Activated naive CD4-positive, alpha-beta T cell treated with anti-CD3 and anti-CD28 coated beads, Interleukin-2, amount 50 U/mL, for 16 hours (primary cell): ENCODE data around the gene ARHGEF16.

Experiments
- DNase-seq: peaks from one replicate; pipeline ENCODE4 v3.0.0-alpha.2; 2020

Gene ARHGEF16

DNA sequence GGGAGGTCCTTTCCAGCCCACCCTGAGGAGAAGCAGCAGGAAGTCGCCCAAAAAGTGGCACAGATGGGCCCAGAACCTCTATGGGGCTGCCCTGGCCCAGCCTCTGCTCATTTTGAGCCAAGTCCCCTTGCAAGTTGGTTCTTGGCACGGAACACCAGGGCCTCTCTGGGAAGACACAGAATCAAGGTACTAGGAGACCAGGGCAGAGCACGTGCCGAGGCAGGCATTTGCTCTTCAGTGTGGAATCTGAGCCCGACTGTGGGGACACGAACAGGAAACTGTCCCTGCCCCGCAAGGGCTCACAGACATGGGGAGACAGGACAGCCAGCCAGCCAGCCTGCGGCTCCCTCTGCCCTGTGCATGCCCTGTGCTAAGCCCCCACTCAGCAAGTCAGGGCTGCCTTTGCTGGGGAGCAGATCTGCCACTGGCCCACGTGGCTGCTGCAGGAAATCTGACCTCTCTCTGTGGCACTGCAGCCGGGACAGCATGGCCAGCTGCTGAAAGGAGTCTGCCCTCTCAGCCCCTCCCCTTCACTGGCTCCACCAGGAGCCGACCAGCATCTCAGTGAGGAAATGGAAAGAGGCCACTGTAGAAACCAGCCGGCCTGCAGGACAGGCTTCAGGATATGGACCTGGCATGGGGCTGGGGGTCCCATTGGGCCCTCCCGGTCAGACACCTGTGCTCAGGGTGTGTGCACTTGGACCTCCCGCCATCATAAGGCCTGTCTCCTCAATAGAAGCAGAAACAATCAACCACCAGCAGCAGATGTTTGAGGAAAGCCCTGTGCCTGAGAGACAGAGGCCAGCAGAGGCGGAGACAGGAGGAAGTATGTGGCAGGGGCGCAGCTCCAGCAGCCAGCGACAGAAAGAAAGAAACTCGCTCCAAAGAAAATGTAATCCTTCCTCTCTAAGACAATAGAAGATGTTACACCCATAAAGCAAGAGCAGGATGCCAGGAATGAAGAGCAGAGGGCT is 3.7 kb downstream of the ARHGEF16 start:
- DNase-seq: no peak

DNA sequence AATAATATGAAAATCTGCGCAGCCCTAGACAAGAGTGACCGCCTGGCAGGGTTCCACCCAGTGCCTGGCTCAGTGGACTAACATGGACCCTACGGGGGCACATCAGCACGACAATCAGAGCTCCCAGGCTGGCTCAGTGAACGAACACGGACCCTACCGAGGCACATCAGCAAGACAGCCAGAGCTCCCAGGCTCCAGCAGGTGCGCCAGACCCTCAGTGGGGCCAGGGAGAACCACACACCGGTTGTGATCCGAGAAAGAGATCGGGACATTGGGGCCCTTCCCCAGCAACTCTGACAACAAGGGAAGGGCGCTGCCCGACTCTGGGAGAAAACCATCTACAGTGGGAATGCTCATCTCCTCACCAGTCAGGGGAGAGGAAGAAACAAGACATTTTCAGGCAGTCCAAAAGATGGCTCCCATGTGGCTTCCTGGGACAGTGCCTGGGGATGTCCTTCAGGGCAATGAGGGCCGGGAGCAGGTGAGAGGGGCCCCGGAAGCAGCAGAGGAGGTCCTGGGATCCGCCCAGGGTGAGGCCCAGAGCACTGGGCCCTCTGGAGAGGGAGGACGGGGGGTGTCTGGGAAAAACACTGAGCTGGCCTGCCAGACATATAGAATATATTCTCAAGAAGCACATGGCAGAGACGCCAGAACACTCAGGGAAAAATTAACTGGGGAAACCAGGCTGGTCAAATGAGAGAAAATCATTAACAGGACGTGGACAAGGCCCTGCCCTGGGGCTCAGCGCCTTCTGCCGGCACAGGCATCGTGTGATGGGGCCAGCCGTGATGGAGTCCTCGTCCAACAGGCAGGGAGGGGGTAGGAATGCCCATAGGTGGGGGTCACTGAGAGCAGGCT is 4.8 kb downstream of the ARHGEF16 start:
- DNase-seq: no peak

DNA sequence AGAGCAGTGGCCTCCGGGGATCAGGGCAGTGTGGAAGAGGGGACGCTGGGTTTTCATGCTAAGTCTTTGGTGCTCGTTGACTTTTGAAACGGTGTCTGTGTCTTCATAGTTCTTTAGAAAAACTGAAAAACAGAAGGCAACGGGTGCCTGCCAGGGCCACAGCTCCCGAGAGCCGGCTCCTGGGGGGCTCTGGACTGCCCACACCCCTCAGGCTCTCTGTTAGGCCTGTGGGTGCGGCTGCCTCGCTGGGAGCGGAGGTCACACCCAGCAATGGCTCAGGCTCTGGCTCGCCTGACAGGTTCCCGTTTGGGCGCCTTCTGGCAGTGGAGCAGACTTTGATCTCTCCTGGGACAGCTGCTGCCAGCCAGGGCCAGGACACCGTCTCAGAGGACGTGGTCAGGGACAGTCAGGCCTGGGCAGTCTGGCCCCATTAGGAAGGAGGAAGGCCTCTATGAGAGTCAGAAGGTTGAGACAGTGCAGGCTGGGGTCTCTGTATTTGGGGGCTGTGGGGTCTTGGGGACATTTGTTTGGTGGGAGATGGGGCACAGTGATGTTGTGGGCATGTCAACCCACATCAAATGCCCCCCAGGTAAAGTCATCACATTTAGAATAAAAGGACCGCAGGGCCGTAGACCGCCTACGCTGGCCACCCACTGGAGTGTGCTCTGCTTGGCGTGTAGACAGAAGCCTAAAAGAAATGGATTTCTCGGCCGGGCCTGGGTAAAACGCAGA is 5.6 kb downstream of the ARHGEF16 start:
- no peak for DNase-seq

DNA sequence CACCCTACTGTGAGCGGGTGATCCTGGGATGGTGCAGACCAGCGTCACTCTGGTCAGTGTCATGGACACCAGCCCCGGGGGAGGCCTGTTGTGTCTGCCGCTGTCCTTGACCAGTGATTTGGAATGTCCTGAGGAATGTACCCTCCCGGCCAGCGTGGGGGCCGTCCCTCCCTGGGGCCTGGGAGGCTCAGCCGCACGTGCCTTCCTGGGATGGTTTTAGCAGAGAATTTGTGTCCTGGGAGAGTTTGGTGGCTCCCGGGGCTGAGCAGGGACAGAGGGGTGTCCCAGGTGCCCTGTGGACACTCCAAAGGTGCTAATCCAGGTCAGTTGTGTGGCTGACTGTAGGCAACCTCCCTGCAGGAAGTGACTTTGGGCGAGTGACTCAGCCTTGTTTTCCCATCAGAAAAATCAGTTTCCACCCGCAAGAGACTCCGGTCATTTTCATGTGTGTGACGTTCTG is 6.2 kb downstream of the ARHGEF16 start:
- no peak for DNase-seq

DNA sequence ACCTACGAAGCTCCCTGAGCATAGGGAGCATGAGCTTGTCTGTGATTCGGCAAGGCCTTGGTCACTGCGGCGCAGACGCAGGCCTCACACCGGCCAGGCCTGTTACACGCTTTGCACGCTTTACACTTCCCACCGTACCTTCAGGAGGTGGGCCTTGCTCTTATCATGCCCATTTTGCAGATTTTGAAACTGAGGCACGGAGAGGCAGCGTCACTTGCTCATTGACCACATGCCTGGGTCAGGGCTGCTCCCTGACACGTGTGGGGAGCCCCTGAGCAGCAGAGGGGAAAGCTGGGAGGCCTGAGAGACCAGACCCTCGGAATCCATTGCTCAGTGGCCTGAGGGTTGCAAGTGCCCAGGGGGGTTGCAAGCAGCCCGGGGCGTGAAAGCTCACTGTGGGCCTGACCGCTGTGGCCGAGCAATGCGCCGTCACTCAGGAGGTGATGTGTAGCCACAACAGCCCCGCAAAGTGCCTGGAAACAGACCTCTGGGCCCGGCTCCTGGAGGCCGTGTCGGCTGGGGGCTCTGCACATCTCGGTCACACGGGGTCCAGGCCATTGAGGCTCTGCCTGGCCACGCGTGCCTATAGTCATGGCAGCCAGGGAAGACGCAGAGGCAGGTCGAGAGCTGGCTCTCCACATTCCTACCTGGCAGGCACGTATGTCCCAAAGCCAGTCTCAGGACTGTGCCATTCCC is 6.9 kb downstream of the ARHGEF16 start:
- no peak for DNase-seq

- DNase-seq: no peak
Observed at GRCh38 chr1:3461934-3462275, 7.4 kb downstream of the ARHGEF16 start.

DNA sequence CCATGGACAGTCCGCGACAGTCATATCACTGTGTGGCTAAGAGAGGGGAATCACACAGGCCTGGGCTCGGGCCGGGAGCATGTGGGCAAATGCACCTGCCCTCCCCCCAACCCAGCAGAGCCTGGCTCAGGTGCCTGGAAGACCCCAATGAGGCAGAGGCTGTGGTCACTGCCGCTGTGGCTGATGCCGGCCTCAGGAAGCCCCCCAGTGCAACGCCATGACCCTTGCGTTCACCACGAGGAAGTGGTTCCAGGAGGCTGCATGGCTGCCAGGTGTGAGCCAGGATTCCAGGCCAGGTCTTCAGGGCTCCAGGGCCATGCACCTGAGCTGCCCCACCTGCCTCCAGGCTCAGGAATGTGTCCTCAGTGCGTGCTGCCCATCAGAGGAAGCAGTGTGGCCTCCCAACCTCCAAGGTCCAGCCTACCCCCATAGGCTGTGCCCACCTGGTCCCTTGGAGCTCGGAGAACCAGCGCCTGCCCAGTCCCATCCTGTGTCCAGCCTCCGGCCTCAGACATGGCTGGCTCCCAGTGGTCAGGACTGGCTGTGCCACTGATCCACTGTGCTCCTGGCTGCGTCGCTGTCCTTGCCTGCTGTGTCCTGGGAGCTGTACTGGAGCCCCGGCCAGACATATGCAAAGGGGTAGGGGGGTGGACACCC is 8.0 kb downstream of the ARHGEF16 start:
- no peak for DNase-seq

- DNase-seq: no peak
Observed at GRCh38 chr1:3463013-3463385, 8.5 kb downstream of the ARHGEF16 start.

GRCh38 chr1:3463408-3463863 is 9.0 kb downstream of the ARHGEF16 start:
- no peak for DNase-seq

- DNase-seq: no peak
Observed at GRCh38 chr1:3463891-3464648, 9.6 kb downstream of the ARHGEF16 start.

DNA sequence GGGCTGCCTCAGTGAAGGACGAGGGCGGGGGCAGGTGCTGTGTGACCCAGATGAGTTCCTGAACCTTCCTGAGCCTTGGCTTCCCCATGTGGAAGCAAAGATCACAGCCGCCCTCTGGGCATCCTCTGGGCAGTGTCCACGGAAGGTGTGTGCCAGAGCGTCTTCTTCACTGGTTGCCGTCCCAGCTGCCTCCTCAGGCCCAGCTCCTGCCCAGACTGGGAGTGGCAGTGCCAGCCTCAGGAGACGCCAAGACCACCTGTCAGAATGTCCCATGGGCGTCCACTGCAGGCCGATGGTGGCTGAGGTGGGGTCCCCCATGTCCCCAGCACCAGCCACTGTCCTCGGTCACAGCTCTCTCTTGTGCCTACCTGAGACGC is 10.2 kb downstream of the ARHGEF16 start:
- DNase-seq: no peak

DNA sequence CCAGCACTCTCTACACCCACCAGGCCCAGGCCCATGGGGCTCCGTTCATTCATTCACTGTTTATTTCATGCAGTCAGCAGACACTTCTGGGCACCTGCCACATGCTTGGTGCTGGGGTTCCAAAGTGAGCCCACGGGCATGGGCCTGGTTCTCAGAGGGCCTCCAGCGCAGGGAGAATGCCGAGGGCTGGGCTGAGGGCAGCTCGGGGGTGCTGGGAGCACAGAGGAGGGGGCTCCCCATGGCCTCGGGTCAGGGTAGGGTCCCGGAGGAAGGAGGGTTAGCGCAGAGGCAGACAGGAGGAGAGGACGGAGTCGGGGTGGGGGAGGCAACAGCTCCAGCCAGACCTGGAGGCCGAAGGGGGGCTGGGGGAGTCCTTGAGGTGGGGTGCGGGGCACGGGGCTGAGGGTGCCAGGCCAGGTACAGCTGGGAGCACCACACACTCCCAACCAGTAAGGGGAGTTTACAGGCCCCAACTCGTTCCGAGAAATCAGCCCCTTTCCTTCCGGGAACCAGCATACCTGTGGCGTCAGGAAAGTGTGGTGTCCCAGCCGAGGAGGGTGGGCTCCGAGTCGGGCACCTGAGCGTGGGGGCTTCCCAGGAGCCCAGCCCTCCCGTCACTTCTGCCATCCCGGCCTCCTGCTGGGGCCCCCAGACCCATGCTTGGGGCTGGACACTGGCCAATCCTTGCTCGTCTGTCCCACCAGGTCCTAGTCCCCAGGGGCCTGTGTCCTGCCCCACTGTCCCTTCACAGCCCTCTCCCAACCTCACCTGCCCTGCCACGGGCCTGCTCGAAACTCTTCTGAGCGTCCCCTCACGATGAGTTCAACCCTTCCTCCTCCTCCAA is 10.8 kb downstream of the ARHGEF16 start:
- DNase-seq: no peak

- no peak for DNase-seq
Observed at GRCh38 chr1:3465935-3466321, 11.5 kb downstream of the ARHGEF16 start.

GRCh38 chr1:3466366-3467075 is 12.1 kb downstream of the ARHGEF16 start:
- DNase-seq: no peak

GRCh38 chr1:3467096-3468036 is 12.9 kb downstream of the ARHGEF16 start:
- DNase-seq: no peak

DNA sequence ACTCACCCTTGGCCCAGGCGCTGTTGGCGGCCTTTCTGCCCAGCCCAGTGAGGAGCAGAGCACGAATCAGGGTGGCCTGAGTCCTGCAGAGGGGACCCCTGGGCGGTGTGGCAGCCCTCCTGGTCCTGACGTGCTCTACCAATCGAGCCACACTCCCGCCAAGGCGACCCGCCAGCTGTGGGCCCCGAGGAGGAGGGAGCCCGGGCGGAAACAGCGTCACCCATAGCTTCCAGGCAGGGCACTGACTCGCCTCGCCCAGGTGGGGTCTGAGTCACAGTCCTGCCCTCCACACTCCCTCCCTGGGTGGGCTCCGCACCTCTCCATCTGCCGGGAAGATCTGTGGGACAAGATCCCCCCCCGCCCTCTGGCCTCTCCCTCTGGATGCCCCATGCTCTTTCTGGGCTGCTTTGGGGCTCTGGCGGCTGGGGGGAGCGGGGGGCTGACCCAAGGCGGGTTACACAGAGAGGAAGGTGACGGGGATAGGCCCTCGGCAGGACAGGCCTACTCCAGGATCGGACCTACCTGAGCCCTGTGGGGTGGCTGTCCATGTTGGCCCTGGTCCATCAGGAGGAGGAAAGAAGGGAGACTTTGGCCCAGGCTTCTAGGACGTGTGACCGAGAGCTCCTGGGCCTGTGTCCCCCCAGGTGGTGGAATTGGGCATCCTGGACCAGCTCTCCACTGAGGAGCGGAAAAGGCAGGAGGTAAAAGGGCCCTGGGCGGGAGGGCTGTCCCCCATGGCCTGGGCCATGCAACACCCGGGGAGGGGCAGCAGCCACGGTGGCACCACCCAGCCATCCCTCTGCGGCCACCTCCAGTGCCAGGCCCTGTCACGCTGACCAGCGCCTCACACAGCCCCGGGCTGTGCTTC is 14.0 kb downstream of the ARHGEF16 start:
- DNase-seq: no peak
